ENCODE results near the gene SYNPO2L.
"Not testable (repeated sequence)": the region's sequence is repeated elsewhere in the genome, so short reads cannot be mapped to it uniquely, and the experiment has no call there.

Gene SYNPO2L

DNA sequence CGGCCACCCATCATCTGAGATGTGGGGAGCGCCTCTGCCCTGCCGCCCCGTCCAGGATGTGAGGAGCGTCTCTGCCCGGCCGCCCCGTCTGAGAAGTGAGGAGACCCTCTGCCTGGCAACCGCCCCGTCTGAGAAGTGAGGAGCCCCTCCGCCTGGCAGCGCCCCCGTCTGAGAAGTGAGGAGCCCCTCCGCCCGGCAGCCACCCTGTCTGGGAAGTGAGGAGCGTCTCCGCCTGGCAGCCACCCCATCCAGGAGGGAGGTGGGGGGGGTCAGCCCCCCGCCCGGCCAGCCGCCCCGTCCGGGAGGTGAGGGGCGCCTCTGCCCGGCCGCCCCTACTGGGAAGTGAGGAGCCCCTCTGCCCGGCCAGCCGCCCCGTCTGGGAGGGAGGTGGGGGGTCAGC is 33.8 kb upstream of the SYNPO2L start:
- H3K18ac ChIP-seq (ENCODE audit: low read length); H3K36me3 ChIP-seq (ENCODE audit: control insufficient read depth, insufficient read depth, low read length); H3K4me3 ChIP-seq (ENCODE audit: low read length); H4K5ac ChIP-seq (ENCODE audit: low read length); H3K79me1 ChIP-seq (ENCODE audit: low read length); H4K8ac ChIP-seq (ENCODE audit: low read depth, low read length); H2BK120ac ChIP-seq (ENCODE audit: low read depth, low read length); H3K4me2 ChIP-seq (ENCODE audit: low read length); H2BK5ac ChIP-seq (ENCODE audit: low read length); H2AK5ac ChIP-seq (ENCODE audit: low read length); H2BK15ac ChIP-seq (replicated peaks; ENCODE audit: low read depth); H3K27ac ChIP-seq (ENCODE audit: low read depth, low read length); H3K9ac ChIP-seq (ENCODE audit: low read length); H3K27me3 ChIP-seq (ENCODE audit: insufficient read depth, low read length, poor library complexity); H3K4ac ChIP-seq (ENCODE audit: low read depth, low read length); H3K4me1 ChIP-seq (ENCODE audit: control insufficient read depth, low read depth, low read length); H3K56ac ChIP-seq (ENCODE audit: low read length); H3K79me2 ChIP-seq (ENCODE audit: control insufficient read depth, insufficient read depth, low read length); H3K23ac ChIP-seq (ENCODE audit: low read length); DNase-seq: not testable (repeated sequence)
- WGBS (ENCODE audit: extremely low coverage, insufficient coverage, low lambda C conversion rate), result no CpG with 5 or more reads among the region's 28 CpGs

DNA sequence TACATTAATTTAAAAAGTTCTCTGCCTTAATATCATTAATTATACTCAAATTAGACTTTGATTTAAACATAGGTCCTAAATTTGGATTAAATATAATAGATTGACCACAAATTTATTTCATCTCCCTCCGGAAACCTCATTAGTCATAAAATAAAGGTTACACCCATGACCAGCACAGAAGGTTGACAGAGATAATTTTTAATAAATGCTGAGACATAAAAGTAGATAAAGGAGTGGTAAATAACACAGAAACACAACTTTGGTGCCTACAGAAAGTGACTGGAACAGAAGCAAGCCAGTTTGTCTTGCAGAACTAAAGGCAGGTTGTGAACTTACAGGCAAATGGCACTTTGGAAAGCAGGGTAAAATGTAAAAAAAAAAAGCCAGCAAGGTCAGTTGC is 31.8 kb upstream of the SYNPO2L start:
- not testable (repeated sequence) for H3K56ac ChIP-seq (ENCODE audit: low read length); H2BK5ac ChIP-seq (ENCODE audit: low read length); H3K4me3 ChIP-seq (ENCODE audit: low read length); H3K79me2 ChIP-seq (ENCODE audit: control insufficient read depth, insufficient read depth, low read length); H3K27ac ChIP-seq (ENCODE audit: low read depth, low read length); H3K4me1 ChIP-seq (ENCODE audit: control insufficient read depth, low read depth, low read length); H3K36me3 ChIP-seq (ENCODE audit: control insufficient read depth, insufficient read depth, low read length); H4K8ac ChIP-seq (ENCODE audit: low read depth, low read length); H3K23ac ChIP-seq (ENCODE audit: low read length); H3K18ac ChIP-seq (ENCODE audit: low read length); H2AK5ac ChIP-seq (ENCODE audit: low read length); H3K4ac ChIP-seq (ENCODE audit: low read depth, low read length); H3K27me3 ChIP-seq (ENCODE audit: insufficient read depth, low read length, poor library complexity); H2BK120ac ChIP-seq (ENCODE audit: low read depth, low read length); H4K5ac ChIP-seq (ENCODE audit: low read length); DNase-seq; H3K4me2 ChIP-seq (ENCODE audit: low read length); H3K79me1 ChIP-seq (ENCODE audit: low read length); H2BK15ac ChIP-seq (replicated peaks; ENCODE audit: low read depth); H3K9ac ChIP-seq (ENCODE audit: low read length)
- WGBS (ENCODE audit: extremely low coverage, insufficient coverage, low lambda C conversion rate), result no CpG with 5 or more reads among the region's 1 CpG

DNA sequence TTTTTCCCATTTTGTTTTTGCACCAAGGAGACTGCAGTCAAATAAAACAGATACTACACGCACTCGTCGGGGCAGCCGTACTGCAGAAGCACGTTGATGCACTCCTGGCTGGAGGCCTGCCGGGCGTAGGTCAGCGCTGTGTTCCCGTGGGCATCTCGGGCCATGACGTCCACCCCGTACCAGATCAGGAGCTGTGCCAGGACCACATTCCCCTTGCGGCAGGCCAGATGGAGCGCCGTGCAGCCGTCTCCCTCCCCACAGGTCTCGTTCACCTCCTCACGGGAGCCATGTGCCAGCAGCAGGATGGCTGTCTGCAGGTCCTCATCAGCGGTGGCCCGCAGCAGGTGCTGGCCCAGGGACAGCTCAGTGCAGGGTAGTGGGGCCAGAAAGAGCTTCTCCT is 18.7 kb upstream of the SYNPO2L start:
- H3K36me3 ChIP-seq (ENCODE audit: control insufficient read depth, insufficient read depth, low read length); H3K4me3 ChIP-seq (ENCODE audit: low read length); H2BK15ac ChIP-seq (replicated peaks; ENCODE audit: low read depth); H3K9ac ChIP-seq (ENCODE audit: low read length); H3K79me1 ChIP-seq (ENCODE audit: low read length); H4K8ac ChIP-seq (ENCODE audit: low read depth, low read length); H2AK5ac ChIP-seq (ENCODE audit: low read length); H3K23ac ChIP-seq (ENCODE audit: low read length); H3K27ac ChIP-seq (ENCODE audit: low read depth, low read length); H2BK5ac ChIP-seq (ENCODE audit: low read length); DNase-seq; H3K18ac ChIP-seq (ENCODE audit: low read length); H3K4me1 ChIP-seq (ENCODE audit: control insufficient read depth, low read depth, low read length); H3K27me3 ChIP-seq (ENCODE audit: insufficient read depth, low read length, poor library complexity); H3K4ac ChIP-seq (ENCODE audit: low read depth, low read length); H4K5ac ChIP-seq (ENCODE audit: low read length); H3K56ac ChIP-seq (ENCODE audit: low read length); H3K79me2 ChIP-seq (ENCODE audit: control insufficient read depth, insufficient read depth, low read length); H2BK120ac ChIP-seq (ENCODE audit: low read depth, low read length); H3K4me2 ChIP-seq (ENCODE audit: low read length): not testable (repeated sequence)
- no CpG with 5 or more reads among the region's 20 CpGs for WGBS (ENCODE audit: extremely low coverage, insufficient coverage, low lambda C conversion rate)

DNA sequence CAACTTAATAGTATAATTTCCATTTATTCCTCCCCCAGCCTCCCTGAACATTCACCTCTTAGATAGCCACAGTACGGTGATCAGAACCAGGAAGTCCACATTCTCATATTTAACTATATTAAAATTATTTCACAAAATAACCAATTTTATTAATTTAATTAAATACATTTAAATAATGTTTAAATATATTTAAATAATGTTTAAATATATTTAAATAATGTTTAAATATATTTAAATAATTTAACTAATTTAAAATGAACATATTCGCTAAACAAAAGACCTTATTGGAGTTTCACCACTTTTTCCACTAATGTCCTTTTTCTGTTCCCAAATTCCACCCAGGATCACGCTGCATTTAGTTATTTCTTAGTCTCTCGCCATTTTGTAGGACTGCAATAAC is 12.5 kb upstream of the SYNPO2L start:
- H3K36me3 ChIP-seq (ENCODE audit: control insufficient read depth, insufficient read depth, low read length); H3K4ac ChIP-seq (ENCODE audit: low read depth, low read length); DNase-seq; H3K27me3 ChIP-seq (ENCODE audit: insufficient read depth, low read length, poor library complexity); H2AK5ac ChIP-seq (ENCODE audit: low read length); H3K23ac ChIP-seq (ENCODE audit: low read length); H2BK120ac ChIP-seq (ENCODE audit: low read depth, low read length); H3K56ac ChIP-seq (ENCODE audit: low read length); H3K18ac ChIP-seq (ENCODE audit: low read length); H3K79me2 ChIP-seq (ENCODE audit: control insufficient read depth, insufficient read depth, low read length); H3K4me2 ChIP-seq (ENCODE audit: low read length); H3K79me1 ChIP-seq (ENCODE audit: low read length); H4K8ac ChIP-seq (ENCODE audit: low read depth, low read length); H3K4me1 ChIP-seq (ENCODE audit: control insufficient read depth, low read depth, low read length); H2BK5ac ChIP-seq (ENCODE audit: low read length); H3K4me3 ChIP-seq (ENCODE audit: low read length); H3K27ac ChIP-seq (ENCODE audit: low read depth, low read length); H3K9ac ChIP-seq (ENCODE audit: low read length); H4K5ac ChIP-seq (ENCODE audit: low read length); H2BK15ac ChIP-seq (replicated peaks; ENCODE audit: low read depth): not testable (repeated sequence)
- no CpG with 5 or more reads among the region's 4 CpGs for WGBS (ENCODE audit: extremely low coverage, insufficient coverage, low lambda C conversion rate)

DNA sequence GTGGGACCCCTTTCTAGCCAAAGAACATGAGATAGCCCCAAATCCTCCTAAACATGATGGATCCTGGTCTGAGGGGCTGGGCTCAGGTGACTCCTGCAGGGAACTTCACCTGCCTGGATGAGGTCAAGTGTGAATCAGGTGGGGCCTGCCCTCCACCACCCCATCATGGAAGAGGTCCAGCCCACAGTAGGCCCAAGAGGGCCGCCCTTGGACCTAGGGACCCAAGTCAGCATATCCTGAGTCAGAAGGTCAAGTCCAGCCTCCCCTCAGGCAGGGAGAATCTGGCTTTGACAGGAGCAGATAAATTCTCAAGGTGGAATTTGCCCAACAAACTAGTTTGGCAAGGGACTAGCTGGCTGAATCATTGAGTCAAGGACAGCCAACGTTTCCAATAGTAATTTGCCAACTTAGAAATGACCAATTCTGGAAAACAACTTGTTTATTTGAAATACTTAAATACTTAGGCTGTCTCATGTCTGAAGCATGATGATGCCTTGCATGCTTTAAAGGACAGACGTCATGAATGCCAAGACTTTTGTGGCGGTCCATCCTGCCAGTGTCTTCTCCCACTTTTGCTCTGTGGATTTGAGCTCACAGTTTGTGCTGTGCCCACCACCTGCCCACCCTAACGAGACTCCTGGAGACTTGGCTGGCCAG is 10.5 kb upstream of the SYNPO2L start:
- H3K79me1 ChIP-seq (ENCODE audit: low read length); H2BK120ac ChIP-seq (ENCODE audit: low read depth, low read length); H3K9ac ChIP-seq (ENCODE audit: low read length); H2BK15ac ChIP-seq (replicated peaks; ENCODE audit: low read depth); H3K56ac ChIP-seq (ENCODE audit: low read length); DNase-seq; H3K27me3 ChIP-seq (ENCODE audit: insufficient read depth, low read length, poor library complexity); H3K4me1 ChIP-seq (ENCODE audit: control insufficient read depth, low read depth, low read length); H4K5ac ChIP-seq (ENCODE audit: low read length); H2BK5ac ChIP-seq (ENCODE audit: low read length); H3K79me2 ChIP-seq (ENCODE audit: control insufficient read depth, insufficient read depth, low read length); H3K36me3 ChIP-seq (ENCODE audit: control insufficient read depth, insufficient read depth, low read length); H3K18ac ChIP-seq (ENCODE audit: low read length); H2AK5ac ChIP-seq (ENCODE audit: low read length); H3K27ac ChIP-seq (ENCODE audit: low read depth, low read length); H3K23ac ChIP-seq (ENCODE audit: low read length); H3K4me2 ChIP-seq (ENCODE audit: low read length); H3K4ac ChIP-seq (ENCODE audit: low read depth, low read length); H4K8ac ChIP-seq (ENCODE audit: low read depth, low read length); H3K4me3 ChIP-seq (ENCODE audit: low read length): not testable (repeated sequence)
- no CpG with 5 or more reads among the region's 5 CpGs for WGBS (ENCODE audit: extremely low coverage, insufficient coverage, low lambda C conversion rate)

DNA sequence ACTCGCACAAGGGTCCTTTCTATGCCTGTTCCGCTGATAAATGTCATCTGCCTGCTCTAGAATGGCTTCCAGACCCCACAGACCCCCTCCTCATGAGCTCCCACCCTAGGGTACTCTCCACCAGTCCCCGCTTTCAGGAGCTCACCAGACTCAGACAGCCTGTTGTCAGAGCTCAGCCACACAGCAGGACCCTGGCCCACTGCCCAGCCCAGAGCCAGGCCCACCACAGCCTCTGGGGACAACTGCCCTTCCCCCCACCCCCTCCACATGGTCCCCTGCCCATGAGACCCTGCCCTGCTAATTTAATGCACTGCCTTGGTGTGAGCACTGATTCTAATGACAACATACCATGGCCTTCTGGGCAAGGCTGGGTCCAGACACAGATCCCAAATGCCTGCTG is 9.8 kb upstream of the SYNPO2L start:
- H3K23ac ChIP-seq (ENCODE audit: low read length); H3K27ac ChIP-seq (ENCODE audit: low read depth, low read length); H3K56ac ChIP-seq (ENCODE audit: low read length); H3K36me3 ChIP-seq (ENCODE audit: control insufficient read depth, insufficient read depth, low read length); H2BK15ac ChIP-seq (replicated peaks; ENCODE audit: low read depth); H3K4me1 ChIP-seq (ENCODE audit: control insufficient read depth, low read depth, low read length); H3K27me3 ChIP-seq (ENCODE audit: insufficient read depth, low read length, poor library complexity); H4K8ac ChIP-seq (ENCODE audit: low read depth, low read length); H3K18ac ChIP-seq (ENCODE audit: low read length); H3K4ac ChIP-seq (ENCODE audit: low read depth, low read length); H3K4me3 ChIP-seq (ENCODE audit: low read length); DNase-seq; H3K4me2 ChIP-seq (ENCODE audit: low read length); H2AK5ac ChIP-seq (ENCODE audit: low read length); H3K79me1 ChIP-seq (ENCODE audit: low read length); H2BK5ac ChIP-seq (ENCODE audit: low read length); H4K5ac ChIP-seq (ENCODE audit: low read length); H3K79me2 ChIP-seq (ENCODE audit: control insufficient read depth, insufficient read depth, low read length); H3K9ac ChIP-seq (ENCODE audit: low read length); H2BK120ac ChIP-seq (ENCODE audit: low read depth, low read length): not testable (repeated sequence)
- WGBS (ENCODE audit: extremely low coverage, insufficient coverage, low lambda C conversion rate), result no CpG with 5 or more reads among the region's 3 CpGs
